Panc1 (cell line): ENCODE measurements around the gene SHLD1. TPM values are rescaled to one million over a fixed set of nuclear protein-coding genes. Genes with fewer than 3 reads are reported as not detected.
"Not testable (repeated sequence)": the region's sequence is repeated elsewhere in the genome, so short reads cannot be mapped to it uniquely, and the experiment has no call there.

Source experiments
- ATAC-seq: fragments of 200-7000 bp; cut with Tn5 transposase; 2 replicates; pipeline ENCODE4 v1.9.1; 2020; ENCODE audit warnings: mild to moderate bottlenecking, moderate library complexity
- BruUV-seq: library from RNA; stranded (reverse); fragments of 400-500 nt; replicated peaks from 2 replicates; lab custom pipeline; 2021; lab: Mats Ljungman, UMichigan
- CTCF ChIA-PET: fragments of 300-600 bp; sonication (Branson Sonifier 250); formaldehyde crosslinking; loops from one replicate; lab custom pipeline; 2022; ENCODE audit warnings: antibody characterized with exemption; lab: Charles Lee
- POLR2A ChIA-PET: fragments of 300-600 bp; sonication (Branson Sonifier 250); formaldehyde crosslinking; loops from one replicate; lab custom pipeline; 2022; ENCODE audit warnings: antibody characterized with exemption; lab: Charles Lee
- DNase-seq: peaks from one replicate; pipeline ENCODE4 v3.0.0-alpha.2; 2010; ENCODE audit warnings: low read depth, low spot score
- H3K27ac ChIP-seq: 2 replicates; pipeline ENCODE4 v1.5.1; 2011; ENCODE audit warnings: mild to moderate bottlenecking, low read length, inconsistent platforms
- H3K27me3 ChIP-seq: fragments of 200-500 bp; sonication (Bioruptor generic); 2 replicates; pipeline ENCODE4 v1.6.0; 2014; ENCODE audit warnings: low read length, inconsistent platforms; ENCODE audit not compliant: control insufficient read depth, insufficient read depth
- H3K36me3 ChIP-seq: fragments of 200-500 bp; sonication (Bioruptor generic); 2 replicates; pipeline ENCODE4 v1.5.1; 2014; ENCODE audit warnings: inconsistent platforms, mild to moderate bottlenecking, low read length, moderate library complexity; ENCODE audit not compliant: control insufficient read depth, insufficient read depth
- H3K4me1 ChIP-seq: 2 replicates; pipeline ENCODE4 v1.5.1; 2011; ENCODE audit warnings: inconsistent platforms, mild to moderate bottlenecking, low read length, moderate library complexity; ENCODE audit not compliant: control insufficient read depth, insufficient read depth
- H3K4me3 ChIP-seq, 2 experiments: 2 replicates each; pipeline ENCODE4 v1.5.1; 2011 to 2012; ENCODE audit warnings: low read depth in 2 of 2, low read length in 2 of 2, mild to moderate bottlenecking in 2 of 2, inconsistent platforms in 1 of 2, moderate library complexity in 1 of 2
- H3K9me3 ChIP-seq: fragments of 200-500 bp; sonication (Bioruptor generic); 2 replicates; pipeline ENCODE4 v1.5.1; 2014; ENCODE audit warnings: low read depth, mild to moderate bottlenecking, inconsistent platforms, low read length, moderate library complexity; ENCODE audit not compliant: control insufficient read depth, insufficient read depth
- POLR2AphosphoS5 ChIP-seq: IDR thresholded peaks from 2 replicates; pipeline ENCODE4 v1.6.1; 2012; ENCODE audit warnings: mild to moderate bottlenecking, low read depth, low read length, moderate library complexity
- SIN3A ChIP-seq: IDR thresholded peaks from 2 replicates; pipeline ENCODE4 v1.6.1; 2012; ENCODE audit warnings: low read depth, mild to moderate bottlenecking, low read length, moderate library complexity, borderline replicate concordance; ENCODE audit not compliant: insufficient read depth
- TCF7L2 ChIP-seq: IDR thresholded peaks from 2 replicates; pipeline ENCODE4 v1.6.1; 2011; ENCODE audit warnings: mild to moderate bottlenecking, low read depth, low read length, inconsistent platforms
- in situ Hi-C: cut with HindIII; loops from 2 replicates; pipeline ENCODE4 v1.10.0; 2016; ENCODE audit warnings: low sequenced_read_pairs, low pct_unique_long_range_greater_than_20kb
- intact Hi-C: fragments of 100-400 bp; cut with micrococcal nuclease; formaldehyde crosslinking; loops from one replicate; pipeline ENCODE4 v1.10.0; 2022; ENCODE audit not compliant: unreplicated experiment
- total RNA-seq: library from RNA; stranded (reverse); gene quantifications from one replicate; pipeline ENCODE4 v1.2.1, GENCODE V29; 2021; ENCODE audit not compliant: unreplicated experiment
- TF ChIP-seq, protein P1 (sequence below), 2 experiments: IDR thresholded peaks; 2 replicates each; pipeline ENCODE4 v1.6.1; 2011 to 2012; ENCODE audit warnings: low read depth in 2 of 2, control low read depth in 1 of 2, low read length in 1 of 2, mild to moderate bottlenecking in 1 of 2, moderate library complexity in 1 of 2; ENCODE audit not compliant: insufficient read depth in 1 of 2
- TF ChIP-seq, protein P2 (sequence below): fragments of 450-650 bp; IDR thresholded peaks from 2 replicates; pipeline ENCODE4 v1.5.1; 2017; ENCODE audit warnings: mild to moderate bottlenecking

SHLD1 gene
- total RNA-seq, 1 experiment from 2014 or later = 4.3 TPM

DNA sequence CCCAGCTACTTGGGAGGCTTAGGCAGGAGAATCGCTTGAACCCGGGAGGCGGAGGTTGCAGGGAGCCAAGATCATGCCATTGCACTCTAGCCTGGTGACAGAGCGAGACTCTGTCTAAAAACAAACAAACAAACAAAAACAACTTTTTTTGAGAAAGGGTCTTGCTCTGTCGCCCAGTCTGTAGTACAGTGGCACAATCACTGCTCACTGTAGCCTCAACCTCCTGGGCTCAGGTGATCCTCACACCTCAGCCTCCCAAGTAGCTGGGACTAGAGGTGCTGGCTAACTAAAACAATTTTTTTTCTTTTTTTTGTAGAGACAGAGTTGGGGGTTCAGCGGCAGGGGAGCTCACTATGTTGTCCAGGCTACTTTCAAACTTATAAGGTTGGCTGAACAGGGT is 28.8 kb upstream of the SHLD1 start:
- BruUV-seq, intact Hi-C loops: not testable (repeated sequence)

GRCh38 chr20:5722927-5723326 is 27.3 kb upstream of the SHLD1 start:
- in situ Hi-C loops (no loop called here), intact Hi-C loops (no loop called here)
- ChIA-PET CTCF (no interaction called here), POLR2A (interaction anchor here (0.7 kb wide), 1 partner anchor 107 kb away, joined by 10 read pairs; no protein-coding TSS in a partner anchor)
- DNase-seq (no peak), ATAC-seq (no peak)
- no TSS peak for BruUV-seq
- Histone ChIP-seq H3K27ac (no peak overlapping the region), H3K36me3 (no peaks in the 10 kb centered on the region), H3K4me3 (no peak overlapping the region), H3K4me1 (no peaks in the 10 kb centered on the region), H3K9me3 (no peaks in the 10 kb centered on the region), H3K27me3 (no peaks in the 10 kb centered on the region)
- TF ChIP-seq POLR2AphosphoS5 (no peak), TCF7L2 (no peak), SIN3A (no peak)
- TF ChIP-seq, protein P1, sequence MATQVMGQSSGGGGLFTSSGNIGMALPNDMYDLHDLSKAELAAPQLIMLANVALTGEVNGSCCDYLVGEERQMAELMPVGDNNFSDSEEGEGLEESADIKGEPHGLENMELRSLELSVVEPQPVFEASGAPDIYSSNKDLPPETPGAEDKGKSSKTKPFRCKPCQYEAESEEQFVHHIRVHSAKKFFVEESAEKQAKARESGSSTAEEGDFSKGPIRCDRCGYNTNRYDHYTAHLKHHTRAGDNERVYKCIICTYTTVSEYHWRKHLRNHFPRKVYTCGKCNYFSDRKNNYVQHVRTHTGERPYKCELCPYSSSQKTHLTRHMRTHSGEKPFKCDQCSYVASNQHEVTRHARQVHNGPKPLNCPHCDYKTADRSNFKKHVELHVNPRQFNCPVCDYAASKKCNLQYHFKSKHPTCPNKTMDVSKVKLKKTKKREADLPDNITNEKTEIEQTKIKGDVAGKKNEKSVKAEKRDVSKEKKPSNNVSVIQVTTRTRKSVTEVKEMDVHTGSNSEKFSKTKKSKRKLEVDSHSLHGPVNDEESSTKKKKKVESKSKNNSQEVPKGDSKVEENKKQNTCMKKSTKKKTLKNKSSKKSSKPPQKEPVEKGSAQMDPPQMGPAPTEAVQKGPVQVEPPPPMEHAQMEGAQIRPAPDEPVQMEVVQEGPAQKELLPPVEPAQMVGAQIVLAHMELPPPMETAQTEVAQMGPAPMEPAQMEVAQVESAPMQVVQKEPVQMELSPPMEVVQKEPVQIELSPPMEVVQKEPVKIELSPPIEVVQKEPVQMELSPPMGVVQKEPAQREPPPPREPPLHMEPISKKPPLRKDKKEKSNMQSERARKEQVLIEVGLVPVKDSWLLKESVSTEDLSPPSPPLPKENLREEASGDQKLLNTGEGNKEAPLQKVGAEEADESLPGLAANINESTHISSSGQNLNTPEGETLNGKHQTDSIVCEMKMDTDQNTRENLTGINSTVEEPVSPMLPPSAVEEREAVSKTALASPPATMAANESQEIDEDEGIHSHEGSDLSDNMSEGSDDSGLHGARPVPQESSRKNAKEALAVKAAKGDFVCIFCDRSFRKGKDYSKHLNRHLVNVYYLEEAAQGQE (IDR thresholded peaks at IDR 0.05; ENCODE audit: insufficient read depth in 1 of 2, low read depth in 2 of 2, low read length in 1 of 2) = no peak
- TF ChIP-seq, protein P2, sequence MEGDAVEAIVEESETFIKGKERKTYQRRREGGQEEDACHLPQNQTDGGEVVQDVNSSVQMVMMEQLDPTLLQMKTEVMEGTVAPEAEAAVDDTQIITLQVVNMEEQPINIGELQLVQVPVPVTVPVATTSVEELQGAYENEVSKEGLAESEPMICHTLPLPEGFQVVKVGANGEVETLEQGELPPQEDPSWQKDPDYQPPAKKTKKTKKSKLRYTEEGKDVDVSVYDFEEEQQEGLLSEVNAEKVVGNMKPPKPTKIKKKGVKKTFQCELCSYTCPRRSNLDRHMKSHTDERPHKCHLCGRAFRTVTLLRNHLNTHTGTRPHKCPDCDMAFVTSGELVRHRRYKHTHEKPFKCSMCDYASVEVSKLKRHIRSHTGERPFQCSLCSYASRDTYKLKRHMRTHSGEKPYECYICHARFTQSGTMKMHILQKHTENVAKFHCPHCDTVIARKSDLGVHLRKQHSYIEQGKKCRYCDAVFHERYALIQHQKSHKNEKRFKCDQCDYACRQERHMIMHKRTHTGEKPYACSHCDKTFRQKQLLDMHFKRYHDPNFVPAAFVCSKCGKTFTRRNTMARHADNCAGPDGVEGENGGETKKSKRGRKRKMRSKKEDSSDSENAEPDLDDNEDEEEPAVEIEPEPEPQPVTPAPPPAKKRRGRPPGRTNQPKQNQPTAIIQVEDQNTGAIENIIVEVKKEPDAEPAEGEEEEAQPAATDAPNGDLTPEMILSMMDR = no peak

More for the DNA sequence above, 28.8 kb upstream of the SHLD1 start:
- H3K9me3 ChIP-seq, POLR2A ChIA-PET, H3K27me3 ChIP-seq, ATAC-seq, H3K4me1 ChIP-seq, DNase-seq, H3K36me3 ChIP-seq, H3K4me3 ChIP-seq, CTCF ChIA-PET, H3K27ac ChIP-seq, in situ Hi-C loops: not testable (repeated sequence)

GRCh38 chr20:5725183-5725463 is 25.1 kb upstream of the SHLD1 start:
- BruUV-seq, H3K27me3 ChIP-seq, H3K9me3 ChIP-seq, H3K27ac ChIP-seq, ATAC-seq, H3K4me1 ChIP-seq, intact Hi-C loops, DNase-seq, H3K36me3 ChIP-seq, in situ Hi-C loops, H3K4me3 ChIP-seq: not testable (repeated sequence)
- CTCF ChIA-PET = interaction anchor here (0.7 kb wide), 1 partner anchor 120 kb away, joined by 7 read pairs; no protein-coding TSS in a partner anchor
- POLR2A ChIA-PET = interaction anchor here (0.6 kb wide), 1 partner anchor 123 kb away, joined by 5 read pairs; no protein-coding TSS in a partner anchor
